ENCODE measurements around the gene DGKH.
A peak's percentile ranks its signal among the peaks of the same experiment; 100 is the strongest.

The DGKH gene

GRCh38 chr13:42246541-42246940 lies 198.1 kb downstream of the DGKH start:
- no peak for DNase-seq

GRCh38 chr13:42247883-42248282 lies 199.4 kb downstream of the DGKH start:
- no peak for DNase-seq

DNA sequence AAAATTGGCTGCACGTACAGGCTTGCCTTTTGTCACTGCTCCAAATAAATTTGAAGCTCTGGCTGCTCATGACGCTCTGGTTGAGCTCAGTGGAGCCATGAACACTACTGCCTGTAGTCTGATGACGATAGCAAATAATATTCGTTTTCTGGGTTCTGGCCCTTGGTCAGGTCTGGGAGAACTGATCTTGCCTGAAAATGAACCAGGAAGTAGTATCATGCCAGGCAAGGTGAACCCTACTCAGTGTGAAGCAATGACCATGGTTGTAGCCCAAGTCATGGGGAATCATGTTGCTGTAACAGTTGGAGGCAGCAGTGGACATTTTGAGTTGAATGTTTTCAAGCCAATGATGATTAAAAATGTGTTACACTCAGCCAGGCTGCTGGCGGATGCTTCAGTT lies 207.4 kb downstream of the DGKH start:
- DNase-seq, result no peak

- peak; percentile 70 for DNase-seq
Measured at GRCh38 chr13:42258747-42259146, 210.3 kb downstream of the DGKH start.

GRCh38 chr13:42259515-42259914 lies 211.1 kb downstream of the DGKH start:
- DNase-seq, result no peak

DNA sequence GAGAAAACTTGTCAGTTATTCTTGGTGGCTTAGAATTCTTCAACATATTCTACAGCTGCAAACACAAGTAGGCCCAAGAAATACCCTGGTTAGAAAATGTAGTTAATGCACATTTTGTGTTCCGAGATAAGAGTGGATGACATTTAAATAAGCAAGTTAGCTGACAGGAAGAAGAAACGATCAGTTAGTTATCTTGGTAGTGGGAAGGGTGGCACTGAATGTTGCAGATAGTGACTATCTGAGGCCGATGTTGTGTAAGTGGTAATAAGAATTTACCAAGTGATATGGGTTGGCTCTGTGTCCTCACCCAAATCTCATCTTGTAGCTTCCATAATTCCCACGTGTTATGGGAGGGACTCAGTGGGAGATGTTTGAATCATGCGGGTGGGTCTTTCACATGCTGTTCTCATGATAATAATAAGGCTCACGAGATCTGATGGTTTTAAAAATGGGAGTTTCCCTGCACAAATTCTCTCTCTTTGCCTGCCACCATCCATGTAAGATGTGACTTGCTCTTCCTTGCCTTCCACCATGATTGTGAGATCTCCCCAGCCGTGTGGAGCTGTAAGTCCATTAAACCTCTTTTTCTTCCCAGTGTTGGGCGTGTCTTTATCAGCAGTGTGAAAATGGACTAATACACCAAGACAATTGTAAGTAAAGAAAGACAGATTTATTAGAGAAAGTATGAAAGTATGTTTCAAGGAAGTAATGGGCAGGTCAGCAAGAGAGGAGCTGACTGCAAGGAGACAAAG lies 212.6 kb downstream of the DGKH start:
- DNase-seq, result no peak

DNA sequence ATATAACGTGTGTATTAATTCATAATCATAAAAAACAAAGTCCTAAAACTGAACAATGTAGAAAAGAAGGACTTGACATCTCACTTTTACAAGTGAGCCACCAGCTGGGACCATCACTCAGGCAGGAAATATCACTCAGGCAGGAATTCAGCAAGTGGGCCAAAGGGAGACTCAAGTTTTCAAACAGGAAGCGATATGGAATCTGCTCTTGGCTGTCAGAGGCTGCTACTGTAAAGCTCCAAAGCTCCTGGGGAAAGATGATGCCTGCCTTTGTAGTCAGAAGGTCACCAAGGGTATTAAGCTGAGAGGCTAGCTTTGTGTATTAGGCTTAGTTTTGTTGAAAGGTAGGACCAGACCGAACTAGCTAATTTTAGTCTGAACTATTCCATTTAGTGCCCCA lies 218.0 kb downstream of the DGKH start:
- DNase-seq, result no peak

GRCh38 chr13:42270160-42270856 lies 221.9 kb downstream of the DGKH start:
- no peak for DNase-seq

- DNase-seq, result no peak
Measured at GRCh38 chr13:42270857-42271215, 222.4 kb downstream of the DGKH start.

DNA sequence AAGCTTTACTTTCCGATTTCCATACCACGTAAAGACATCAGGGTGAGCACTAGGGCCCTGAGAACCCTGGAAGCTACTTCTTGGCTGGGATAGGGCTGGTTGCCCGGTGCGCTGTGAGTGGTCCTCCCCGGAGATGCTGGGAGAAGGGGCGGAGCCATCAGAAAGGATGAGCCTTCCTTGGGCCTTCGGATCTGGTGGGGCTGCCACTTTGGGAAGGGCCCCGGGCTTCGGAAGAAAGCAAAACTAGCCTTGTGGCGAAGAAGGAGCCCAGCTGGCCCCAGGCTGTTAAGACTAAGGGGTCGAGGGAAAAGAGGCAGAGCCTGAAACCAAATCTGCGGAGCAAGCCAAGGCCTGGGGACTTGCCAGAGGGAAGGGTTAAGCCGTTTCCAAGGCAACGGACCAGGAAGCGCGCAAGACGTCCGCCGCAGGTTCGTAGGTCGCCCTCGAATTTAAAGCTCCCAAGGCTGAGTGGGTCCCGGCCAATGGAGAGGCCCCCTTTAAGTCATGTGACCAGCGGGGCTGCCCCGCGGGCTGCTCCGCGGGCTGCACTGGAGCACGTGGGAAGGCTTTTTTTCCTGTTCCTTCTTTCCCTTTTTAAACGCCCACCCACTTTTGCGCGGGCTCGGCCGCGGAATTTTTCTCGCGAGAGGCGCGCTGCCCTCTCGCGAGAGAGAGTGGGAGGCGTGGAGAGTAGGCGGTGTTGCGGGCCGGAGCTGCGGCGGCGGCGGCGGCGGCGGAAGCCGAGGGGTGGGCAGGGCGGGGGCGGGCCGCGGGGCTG lies 223.1 kb downstream of the DGKH start:
- peak; percentile 98 for DNase-seq

DNA sequence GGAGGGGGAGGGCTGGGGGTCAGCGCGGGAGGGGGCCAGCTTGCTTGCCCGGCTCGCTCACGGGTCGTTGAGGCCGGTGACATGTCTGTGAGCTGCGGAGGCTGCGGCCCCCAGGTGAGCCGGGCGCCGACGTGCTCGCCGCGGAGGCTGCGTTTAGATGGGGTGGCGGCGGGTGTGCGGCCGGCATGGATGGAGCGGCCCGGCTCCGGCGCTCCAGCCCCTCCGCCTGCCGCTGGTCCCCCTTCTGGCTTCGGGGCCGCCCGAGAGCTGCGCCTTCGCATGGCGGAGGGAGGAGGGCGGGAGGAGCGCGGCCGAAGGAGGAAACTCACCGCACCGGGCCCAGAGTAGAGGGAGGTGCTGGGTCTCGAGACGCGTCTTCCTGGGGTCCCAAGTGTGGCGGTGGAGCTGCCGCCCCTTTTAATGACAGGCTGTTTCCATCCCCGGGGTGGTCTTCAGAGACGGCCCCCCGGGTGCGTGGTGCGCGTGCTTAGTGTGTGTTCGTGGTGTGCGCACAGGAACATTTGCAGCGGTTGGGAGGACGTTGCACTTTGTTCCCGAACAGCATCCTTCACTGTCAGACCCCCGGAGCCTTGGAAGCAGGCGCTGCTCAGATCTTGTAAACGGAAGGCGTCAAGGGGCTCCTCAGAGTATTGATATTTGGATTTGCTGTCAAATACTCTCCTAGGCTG lies 223.8 kb downstream of the DGKH start, which contains the start of gene AKAP11:
Gene AKAP11, plus strand, starts transcription at position 38 of the 689 bp plus-strand sequence. CDS start 14,197 bp downstream, outside the sequence.
- no peak for DNase-seq

- no peak for DNase-seq
Measured at GRCh38 chr13:42272804-42273175, 224.3 kb downstream of the DGKH start.

DNA sequence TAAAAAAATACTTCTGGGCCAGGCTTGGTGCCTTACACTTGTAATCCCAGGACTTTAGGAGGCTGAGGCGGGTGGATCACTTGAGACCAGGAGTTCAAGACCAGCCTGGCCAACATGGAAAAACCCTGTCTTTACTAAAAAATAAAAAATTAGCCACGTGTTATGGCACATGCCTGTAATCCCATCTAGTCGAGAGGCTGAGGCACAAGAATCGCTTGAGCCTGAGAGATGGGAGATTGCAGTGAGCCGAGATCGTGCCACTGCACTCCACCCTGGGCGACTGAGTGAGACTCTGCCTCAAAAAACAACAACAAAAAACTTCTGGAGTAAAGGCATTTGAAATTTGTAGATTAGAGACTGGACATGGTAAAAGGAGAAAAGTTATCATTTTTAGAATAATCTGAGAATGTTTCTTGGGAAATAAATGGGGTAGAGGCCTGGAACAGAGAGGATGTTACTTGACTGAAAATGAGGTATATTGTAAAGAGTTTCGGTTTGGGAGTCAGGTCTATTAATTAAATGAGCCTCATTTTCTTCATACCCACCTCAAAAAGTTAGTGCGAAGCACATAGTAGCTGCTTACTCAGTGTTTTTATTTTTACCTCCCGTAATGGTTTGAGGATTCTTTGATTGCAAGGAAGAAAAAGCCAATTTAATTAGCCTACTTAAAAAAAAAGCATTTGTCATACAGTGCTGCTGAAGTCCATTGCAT lies 226.1 kb downstream of the DGKH start:
- DNase-seq, result no peak

GRCh38 chr13:42275098-42275471 lies 226.6 kb downstream of the DGKH start:
- no peak for DNase-seq

DNA sequence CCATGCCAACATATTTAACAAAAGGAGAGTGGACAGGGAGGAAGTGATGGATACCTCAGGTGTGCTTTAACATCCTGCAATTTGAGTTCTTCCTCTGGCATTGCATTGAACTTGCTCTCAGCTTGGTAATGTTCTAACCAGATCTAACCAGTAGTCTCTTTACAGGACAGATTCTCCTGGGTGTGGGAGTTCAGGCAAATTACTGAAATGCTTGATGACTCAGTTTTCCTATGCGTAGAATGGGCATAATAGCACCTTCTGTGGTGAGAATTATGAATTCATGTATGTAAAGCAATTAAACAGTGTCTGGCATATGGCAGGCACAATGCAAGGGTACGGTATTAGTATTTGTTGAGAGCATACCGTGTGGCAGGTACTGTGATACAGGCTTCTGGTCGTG lies 227.1 kb downstream of the DGKH start:
- DNase-seq, result no peak

DNA sequence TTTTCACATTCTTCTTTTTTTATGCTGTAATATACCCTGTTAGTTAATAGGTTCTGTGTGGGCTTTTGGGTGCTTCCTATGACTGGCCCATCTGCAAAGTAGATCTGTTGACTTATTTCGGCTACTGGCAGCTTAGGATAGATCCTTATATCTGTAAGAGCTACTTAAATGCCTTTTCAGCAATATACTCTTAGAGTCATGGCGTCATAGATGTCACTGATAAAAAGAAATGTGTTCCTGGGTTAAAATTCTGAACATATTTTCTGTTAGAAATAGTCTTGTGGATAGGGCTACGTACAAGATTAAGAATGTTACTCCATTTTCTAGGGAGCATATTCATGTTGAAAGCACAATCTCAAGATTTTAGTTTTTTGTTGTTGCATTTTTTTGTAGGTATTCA lies 228.2 kb downstream of the DGKH start:
- DNase-seq, result no peak

GRCh38 chr13:42277618-42278276 lies 229.3 kb downstream of the DGKH start:
- no peak for DNase-seq

DNA sequence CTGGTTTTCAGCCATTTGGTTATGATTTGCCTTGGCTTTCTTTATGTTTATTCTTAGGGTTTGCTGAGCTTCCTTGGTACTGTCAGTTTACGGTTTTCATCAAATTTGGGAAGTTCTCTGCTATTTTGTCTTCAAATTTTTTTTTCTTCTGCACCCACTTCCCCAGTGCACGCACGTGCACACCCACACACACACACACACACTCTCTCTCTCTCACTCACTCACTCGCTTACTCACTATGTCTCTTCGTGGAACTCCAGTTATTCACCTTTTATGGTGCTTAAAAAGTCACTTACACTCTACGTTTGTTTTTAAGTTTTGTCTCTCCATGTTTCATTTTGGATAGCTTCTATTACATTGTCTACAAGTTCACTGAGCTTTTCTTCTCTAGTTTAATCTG lies 230.6 kb downstream of the DGKH start:
- no peak for DNase-seq

- DNase-seq, result no peak
Measured at GRCh38 chr13:42279986-42280385, 231.5 kb downstream of the DGKH start.

DNA sequence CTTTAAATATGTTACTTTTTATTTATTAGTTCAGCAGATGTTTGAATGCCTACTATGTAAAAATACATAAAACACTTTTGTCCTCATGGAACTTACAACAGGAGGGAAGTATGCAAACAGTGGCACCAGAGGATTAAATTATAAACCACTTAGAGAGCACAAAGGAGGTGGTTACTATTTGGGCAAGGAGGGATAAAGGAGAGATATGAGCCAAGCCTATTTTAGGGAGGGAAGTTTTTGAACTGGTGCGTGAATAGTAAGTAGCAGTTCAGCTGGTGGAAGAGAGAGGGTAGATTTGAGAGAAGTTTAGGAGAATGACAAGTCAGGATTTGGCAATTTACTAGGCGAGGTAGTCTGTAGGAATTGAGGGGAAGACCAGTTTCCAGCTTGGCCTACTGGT lies 232.1 kb downstream of the DGKH start:
- no peak for DNase-seq

- DNase-seq, result no peak
Measured at GRCh38 chr13:42283574-42283973, 235.1 kb downstream of the DGKH start.

DNA sequence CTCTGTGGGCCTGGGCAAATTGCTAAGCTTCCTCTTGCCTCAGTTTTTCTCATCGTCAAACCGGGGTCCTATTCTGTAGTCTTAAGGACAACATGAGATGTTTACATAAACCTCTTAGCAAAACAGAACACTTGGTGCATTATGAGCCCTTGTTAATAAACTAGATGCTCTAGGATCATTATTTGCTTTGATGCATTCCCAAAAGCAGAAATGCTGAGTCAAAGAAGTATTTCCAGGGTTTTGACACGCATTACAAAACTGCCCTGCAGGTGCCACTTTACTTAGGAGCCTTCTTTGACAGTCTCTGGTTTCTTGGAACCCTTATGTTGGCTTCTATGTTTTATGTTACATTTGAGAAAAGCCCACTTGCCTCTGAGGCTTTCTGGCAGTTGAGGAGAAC lies 235.6 kb downstream of the DGKH start:
- no peak for DNase-seq

Data from islet precursor cell (in vitro differentiated cells).